Loucy (cell line): Measurements from ENCODE around the gene RAB24.

ENCODE experiments used
- CTCF ChIP-seq: fragments of 200-600 bp; sonication (generic); conservative IDR thresholded peaks from 2 replicates; pipeline ENCODE4 v1.5.1; 2014; ENCODE audit warnings: mild to moderate bottlenecking, antibody characterized with exemption, low read length
- EZH2phosphoT487 ChIP-seq: fragments of 200-600 bp; IDR thresholded peaks from 2 replicates; pipeline ENCODE4 v1.6.1; 2018; ENCODE audit warnings: antibody characterized with exemption, mild to moderate bottlenecking, moderate library complexity, borderline replicate concordance

DNA sequence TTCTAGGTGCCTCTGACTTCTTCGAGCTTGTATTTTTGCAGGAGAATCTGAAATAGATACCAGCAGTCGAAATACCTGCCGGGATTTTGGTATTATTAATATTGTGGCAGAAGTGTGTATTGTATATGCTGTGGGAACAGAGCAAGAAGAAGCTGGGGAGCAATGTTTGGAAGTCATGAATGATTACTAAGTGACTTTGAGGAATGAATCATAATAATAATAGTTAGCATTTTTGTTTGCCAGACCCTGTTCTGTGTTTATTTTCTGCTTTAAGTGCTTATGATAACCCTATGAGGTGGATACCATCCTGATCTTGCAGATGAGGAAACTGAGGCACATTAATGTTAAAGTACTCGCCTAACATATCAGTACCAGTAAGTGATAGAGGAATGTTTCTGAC, 32.4 kb downstream of the RAB24 start:
- TF ChIP-seq CTCF (no peak), EZH2phosphoT487 (no peak)
